Measurements from ENCODE around the gene PSMB10. TPM values are rescaled to one million over a fixed set of nuclear protein-coding genes. Genes with fewer than 3 reads are reported as not detected.

Gene PSMB10
- total and polyA plus RNA-seq, 2 donors (not counting 3 experiments of a cell fraction or from before 2014, with no cell fraction given), result 40.8 to 54.7 TPM

DNA sequence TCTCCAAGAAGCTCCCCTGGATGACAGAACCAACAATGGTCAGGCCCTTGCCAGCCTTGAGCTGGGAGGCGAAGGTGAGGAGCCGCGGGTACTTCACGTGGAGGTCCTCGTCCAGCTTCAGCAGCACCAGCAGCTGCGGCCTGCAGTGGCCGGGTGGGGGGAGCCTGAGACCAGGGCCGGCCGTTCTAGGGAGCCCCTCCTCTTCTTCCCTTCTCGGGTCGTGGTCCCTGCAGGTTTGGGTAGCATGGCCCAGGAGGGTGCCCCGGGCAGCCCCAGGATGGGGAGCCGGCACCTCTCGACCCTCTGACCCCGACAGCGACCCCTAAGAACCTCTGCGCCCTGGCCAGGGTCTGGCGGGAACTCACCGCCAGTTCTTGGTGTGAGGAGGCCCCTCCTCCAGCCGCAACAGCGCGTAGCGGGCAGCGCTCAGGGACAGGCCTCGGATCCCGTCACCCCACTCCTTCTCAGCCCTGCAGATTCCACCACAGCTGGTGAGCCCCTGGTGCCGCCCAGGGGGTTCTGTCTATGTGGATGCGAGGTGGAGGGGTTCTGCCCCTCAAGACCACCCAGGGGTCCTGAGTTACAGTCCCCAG is 10.4 kb upstream of the PSMB10 start:
- ChIA-PET CTCF (interaction anchor here (1.0 to 1.5 kb wide), 5 partner anchors 64 to 426 kb away, joined by 3 to 6 read pairs (median 4); no protein-coding TSS in a partner anchor), POLR2A (no interaction called here)
- DNase-seq (ENCODE audit: low read depth, low spot score), result no peak
- intact Hi-C loops (cut with micrococcal nuclease) (no loop called here), dilution Hi-C loops (cut with MboI; ENCODE audit: extremely low pct_ligation_motif_present, low sequenced_read_pairs) (no loop called here)
- Histone ChIP-seq H3K27me3 (ENCODE audit: control insufficient read depth in 2 of 2, insufficient read depth in 2 of 2, low read length in 2 of 2) (no peaks in the 10 kb centered on the region), H2AFZ (ENCODE audit: low read depth, low read length) (no peak overlapping the region), H3K4me2 (ENCODE audit: insufficient read depth, low read length) (no peak overlapping the region), H3K9me3 (replicated peaks; ENCODE audit: control insufficient read depth, insufficient read depth, low read length) (no peaks in the 10 kb centered on the region), H3K36me3 (ENCODE audit: control insufficient read depth in 2 of 2, extremely low read depth in 1 of 2, insufficient read depth in 2 of 2, low read length in 2 of 2) (peaks cover 30 to 90% of the 10 kb centered on the region in 2 experiments), H3K79me2 (ENCODE audit: control insufficient read depth, insufficient read depth, low read length) (no peaks in the 10 kb centered on the region), H3K4me1 (ENCODE audit: control insufficient read depth, extremely low read depth, insufficient read depth, low read length) (no peaks in the 10 kb centered on the region), H3K27ac (ENCODE audit: insufficient read depth, low read depth, low read length) (no peak overlapping the region), H4K20me1 (replicated peaks; ENCODE audit: control insufficient read depth, extremely low read depth, insufficient read depth, low read length) (no peaks in the 10 kb centered on the region), H3K4me3 (replicated peaks in 1 of 3; ENCODE audit: insufficient read depth in 1 of 3, low read depth in 1 of 3, low read length in 3 of 3) (no peak overlapping the region), H3K9ac (replicated peaks; ENCODE audit: extremely low read depth, insufficient read depth, low read length) (no peak overlapping the region), H3K9me1 (replicated peaks; ENCODE audit: control insufficient read depth, extremely low read depth, insufficient read depth, low read length) (no peaks in the 10 kb centered on the region)
- TF ChIP-seq MAX (IDR thresholded peaks at IDR 0.05; ENCODE audit: insufficient read depth, insufficient read length), result no peak
- no peak for TF ChIP-seq EZH2 (IDR thresholded peaks at IDR 0.05; ENCODE audit: borderline replicate concordance, low read depth, low read length, severe bottlenecking)
- TF ChIP-seq, protein P1, sequence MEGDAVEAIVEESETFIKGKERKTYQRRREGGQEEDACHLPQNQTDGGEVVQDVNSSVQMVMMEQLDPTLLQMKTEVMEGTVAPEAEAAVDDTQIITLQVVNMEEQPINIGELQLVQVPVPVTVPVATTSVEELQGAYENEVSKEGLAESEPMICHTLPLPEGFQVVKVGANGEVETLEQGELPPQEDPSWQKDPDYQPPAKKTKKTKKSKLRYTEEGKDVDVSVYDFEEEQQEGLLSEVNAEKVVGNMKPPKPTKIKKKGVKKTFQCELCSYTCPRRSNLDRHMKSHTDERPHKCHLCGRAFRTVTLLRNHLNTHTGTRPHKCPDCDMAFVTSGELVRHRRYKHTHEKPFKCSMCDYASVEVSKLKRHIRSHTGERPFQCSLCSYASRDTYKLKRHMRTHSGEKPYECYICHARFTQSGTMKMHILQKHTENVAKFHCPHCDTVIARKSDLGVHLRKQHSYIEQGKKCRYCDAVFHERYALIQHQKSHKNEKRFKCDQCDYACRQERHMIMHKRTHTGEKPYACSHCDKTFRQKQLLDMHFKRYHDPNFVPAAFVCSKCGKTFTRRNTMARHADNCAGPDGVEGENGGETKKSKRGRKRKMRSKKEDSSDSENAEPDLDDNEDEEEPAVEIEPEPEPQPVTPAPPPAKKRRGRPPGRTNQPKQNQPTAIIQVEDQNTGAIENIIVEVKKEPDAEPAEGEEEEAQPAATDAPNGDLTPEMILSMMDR (IDR thresholded peaks at IDR 0.05; ENCODE audit: extremely low read depth in 1 of 2, insufficient read depth in 1 of 2, low read depth in 1 of 2, low read length in 2 of 2), result no peak
- TF ChIP-seq JUN (IDR thresholded peaks at IDR 0.05; ENCODE audit: borderline replicate concordance, insufficient read depth, insufficient read length, low read depth), result no peak
- TF ChIP-seq FOS (IDR thresholded peaks at IDR 0.05; ENCODE audit: borderline replicate concordance, insufficient read depth, low read length), result no peak
- no peak for TF ChIP-seq MYC (IDR thresholded peaks at IDR 0.05; ENCODE audit: low read depth, low read length)
- TF ChIP-seq GATA2 (IDR thresholded peaks at IDR 0.05; ENCODE audit: insufficient read depth, insufficient read length, low read depth, low read length), result no peak
- TF ChIP-seq POLR2AphosphoS5 (IDR thresholded peaks at IDR 0.05; ENCODE audit: insufficient read depth, low read depth, low read length), result no peak
- no peak for TF ChIP-seq POLR2A (IDR thresholded peaks at IDR 0.05; ENCODE audit: low read depth, low read length)
- BruUV-seq (replicated peaks), result no TSS peak
- FAIRE-seq, result no peak

Data from endothelial cell of umbilical vein (primary cell).